Right hindlimb (tissue), 1 donor: Measurements from ENCODE around the gene COL23A1.
A peak's percentile ranks its signal among the peaks of the same experiment; 100 is the strongest.

Experiments used
- DNase-seq: peaks from one replicate; pipeline ENCODE4 v3.0.0-alpha.2; 2018

COL23A1 gene

DNA sequence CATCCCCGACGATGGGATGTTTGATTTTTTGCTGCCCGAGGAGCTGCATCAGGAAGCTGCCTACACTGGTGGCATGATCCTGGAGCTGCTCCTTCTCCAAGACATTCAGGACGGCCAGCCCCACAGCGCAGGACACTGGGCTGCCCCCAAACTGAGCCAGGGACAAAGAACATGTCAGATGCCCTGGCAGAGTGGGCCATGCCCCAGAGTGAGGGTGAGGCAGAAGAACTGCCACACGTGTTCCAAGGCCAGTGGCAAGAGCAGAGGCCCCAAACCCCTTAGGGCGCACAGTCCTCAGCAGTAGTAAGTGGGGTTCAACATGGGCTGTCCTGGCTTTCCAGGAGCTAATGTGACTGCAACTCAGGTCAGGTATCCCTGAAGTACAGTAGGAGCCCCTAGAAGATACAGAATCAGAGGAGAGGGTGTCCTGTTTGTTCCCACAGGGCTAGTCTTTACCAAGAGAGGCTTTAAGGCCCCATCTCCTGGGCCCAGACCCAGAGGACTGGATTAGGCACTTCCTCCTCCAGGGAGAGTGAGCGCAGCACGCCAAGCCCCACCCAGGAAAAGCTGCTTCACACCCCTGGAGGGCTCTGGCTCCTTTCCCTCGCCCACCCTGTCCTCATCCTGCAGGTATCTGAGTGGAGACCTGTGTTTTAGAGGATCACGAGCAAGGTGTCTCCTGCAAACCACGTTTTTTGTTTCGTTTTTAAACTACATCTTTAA, 374.8 kb downstream of the COL23A1 start:
- no peak for DNase-seq

DNA sequence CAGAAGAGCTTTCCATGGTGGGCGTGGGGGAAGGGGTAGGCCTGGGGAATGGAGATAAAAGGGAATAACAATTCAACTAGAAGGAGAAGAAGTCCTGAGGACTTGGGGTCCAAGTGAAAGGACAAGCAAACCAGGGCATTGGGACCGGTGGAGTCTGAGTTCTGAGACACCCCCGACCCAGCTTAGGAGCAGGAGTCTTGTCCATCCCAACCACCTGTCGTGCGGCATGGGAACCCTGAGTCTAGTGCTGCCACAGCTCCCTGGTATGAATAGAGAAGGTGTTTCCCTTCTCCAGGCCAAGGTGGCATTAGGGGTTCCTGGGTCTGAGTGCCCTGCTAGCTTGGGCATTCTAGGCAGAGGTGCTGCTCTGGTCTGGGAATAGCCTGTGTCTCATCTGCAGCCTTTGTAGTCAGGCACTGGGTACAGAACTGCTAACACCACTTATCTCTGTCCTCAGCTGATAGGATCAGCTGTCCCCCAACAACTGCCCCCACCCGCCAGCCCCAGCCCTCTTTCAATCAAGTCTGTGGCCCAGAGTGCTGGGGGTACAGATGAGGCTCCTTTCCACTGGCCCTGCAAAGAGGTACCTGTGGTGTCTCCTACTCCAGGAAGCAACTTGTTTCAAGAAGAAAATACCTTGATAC, 375.9 kb downstream of the COL23A1 start:
- DNase-seq = no peak

- DNase-seq = no peak
Observed at GRCh38 chr5:178213748-178214151, 376.4 kb downstream of the COL23A1 start.

DNA sequence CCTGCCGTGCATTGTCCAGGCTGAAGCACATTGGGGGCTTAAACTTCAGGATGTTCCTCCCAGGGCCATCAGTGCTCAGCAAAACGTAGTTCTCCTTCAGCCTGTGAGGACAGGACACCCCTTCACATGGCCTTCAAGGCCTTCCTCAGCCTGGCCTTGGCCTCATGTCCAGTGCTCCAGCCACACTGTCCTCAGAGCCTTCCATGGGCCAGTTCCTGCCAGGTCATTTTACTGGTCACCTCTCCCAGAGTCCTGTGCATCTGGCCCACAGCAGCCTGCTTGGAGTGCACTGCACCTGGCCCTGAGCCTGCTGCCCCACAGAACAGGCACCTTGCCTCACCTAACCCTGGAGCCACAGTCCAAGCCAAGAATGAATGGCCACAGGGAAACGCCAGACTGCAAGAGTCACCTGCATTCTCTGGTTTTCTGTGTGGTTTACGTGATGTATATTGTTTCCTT, 377.2 kb downstream of the COL23A1 start:
- no peak for DNase-seq

DNA sequence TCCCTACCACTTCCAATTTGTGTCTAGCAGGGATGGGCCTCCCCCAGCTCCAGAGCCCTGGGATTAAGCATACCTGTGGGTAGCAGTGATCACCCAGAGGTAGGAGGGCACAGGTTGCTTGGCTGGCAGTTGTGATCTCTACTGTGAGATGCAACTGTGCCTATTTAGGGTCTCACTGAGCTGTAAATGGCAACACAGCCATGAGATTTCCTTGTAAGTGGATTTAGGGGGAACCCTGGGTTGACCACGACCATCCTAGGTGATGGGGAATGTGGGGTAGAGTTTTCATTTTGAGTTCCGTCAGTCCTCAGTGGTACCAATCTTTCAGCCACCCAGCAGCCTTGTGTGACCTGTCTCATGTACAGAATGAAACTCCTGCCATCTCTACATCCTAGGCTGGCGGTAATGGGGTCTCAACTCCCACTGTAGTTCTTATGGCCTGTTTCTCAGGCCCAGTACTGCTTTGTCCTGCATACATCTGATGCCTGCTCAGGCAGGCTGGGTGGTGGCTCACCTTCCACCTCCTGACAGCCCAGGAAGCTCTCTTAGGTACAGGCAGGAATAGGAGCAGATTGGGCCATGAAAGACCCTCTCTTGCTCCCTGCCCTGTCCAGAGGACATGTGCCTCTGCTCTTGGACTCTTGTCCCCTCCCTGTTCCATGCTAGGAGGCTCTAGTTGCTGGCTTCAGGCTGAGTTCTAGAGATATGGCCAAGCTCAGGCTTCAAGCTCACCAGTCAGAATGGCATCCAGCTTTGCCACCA, 377.8 kb downstream of the COL23A1 start:
- DNase-seq = no peak

- no peak for DNase-seq
Observed at GRCh38 chr5:178211095-178212048, 378.8 kb downstream of the COL23A1 start.

- DNase-seq = no peak
Observed at GRCh38 chr5:178210686-178211085, 379.5 kb downstream of the COL23A1 start.

DNA sequence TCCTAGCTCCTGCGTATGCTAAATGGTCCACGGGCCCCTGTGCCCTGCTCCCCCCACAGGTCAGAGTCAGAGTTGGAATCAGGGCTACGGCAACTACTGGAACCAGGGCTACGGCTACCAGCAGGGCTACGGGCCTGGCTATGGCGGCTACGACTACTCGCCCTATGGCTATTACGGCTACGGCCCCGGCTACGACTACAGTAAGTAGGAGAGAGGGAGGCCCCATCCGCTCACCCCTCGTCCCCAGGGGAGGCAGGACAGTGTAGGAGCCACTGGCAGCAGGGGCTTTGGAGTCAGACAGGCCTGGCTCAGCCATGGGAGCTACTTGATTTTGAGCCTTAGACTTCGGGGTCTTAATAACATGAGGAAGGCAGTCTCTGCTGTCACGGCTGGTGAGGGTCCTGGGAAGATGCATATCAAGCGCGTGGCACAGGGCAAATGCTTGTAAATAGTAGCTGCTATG, 380.1 kb downstream of the COL23A1 start:
- DNase-seq = no peak

DNA sequence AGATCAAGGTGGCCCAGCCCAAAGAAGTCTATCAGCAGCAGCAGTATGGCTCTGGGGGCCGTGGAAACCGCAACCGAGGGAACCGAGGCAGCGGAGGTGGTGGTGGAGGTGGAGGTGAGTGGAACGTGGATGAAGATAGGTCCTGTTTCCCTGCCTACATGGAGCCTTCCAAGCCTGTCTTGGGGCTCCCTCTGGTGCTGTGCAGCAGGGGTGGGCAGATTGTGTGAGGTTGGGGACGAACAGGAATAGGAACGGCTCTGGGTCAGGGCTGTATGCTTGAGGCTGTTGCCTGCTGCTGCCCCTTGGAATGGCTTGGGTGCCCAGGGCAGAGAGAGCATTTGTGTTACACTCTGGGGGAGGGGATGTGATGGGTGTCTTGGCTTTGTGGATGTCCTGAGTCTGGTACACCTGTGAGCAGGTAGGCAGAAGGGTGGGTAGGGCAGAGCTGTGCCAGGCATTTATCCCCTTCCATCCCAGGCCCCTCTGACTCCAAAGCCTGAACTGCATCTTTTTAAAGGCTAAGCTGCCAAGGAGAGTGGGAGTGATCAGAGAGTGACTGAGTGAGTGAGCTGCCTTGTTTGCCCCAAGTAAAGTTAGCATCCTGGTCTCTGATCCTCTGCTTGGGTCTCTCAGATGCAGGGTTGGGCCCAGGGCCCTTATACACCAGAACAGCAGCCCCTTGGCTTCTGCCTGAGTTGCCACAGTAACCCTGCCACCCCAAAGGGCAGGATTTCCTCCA, 380.7 kb downstream of the COL23A1 start:
- DNase-seq = no peak

DNA sequence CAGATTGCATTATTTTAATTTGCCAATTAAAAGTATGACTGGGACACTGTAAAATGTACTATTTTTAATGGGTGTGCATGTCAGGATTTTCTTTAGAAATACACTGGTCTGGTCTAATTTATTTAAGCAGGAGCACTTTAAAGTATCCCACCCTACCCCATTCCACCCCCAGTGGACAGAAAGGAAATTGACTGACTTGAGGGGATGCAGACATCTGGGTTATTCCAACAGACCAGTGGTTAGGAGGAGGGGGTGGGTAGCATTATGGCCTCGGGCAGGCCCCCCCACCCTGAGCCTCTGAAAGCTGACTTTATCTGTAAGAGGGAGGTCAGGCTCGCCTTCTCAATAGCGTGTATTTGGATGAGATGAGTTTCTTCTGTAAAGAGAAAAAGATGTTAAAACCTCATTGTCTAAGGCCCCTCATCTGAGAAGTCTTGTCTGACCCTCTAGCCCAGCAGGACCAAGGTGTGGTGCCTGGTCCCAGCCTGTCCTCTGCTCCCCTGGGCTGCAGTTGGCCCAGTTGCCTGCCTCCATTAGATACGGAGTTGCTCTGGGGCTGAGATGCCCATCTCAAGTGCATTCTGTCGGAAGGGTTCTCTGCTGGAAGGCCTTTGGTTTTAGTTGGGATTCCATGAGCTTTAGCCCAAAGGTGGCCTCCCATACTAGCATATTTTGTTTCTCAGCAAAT, 381.5 kb downstream of the COL23A1 start:
- DNase-seq = no peak

GRCh38 chr5:178207917-178208280, 382.3 kb downstream of the COL23A1 start:
- no peak for DNase-seq

- DNase-seq = no peak
Observed at GRCh38 chr5:178207183-178207916, 382.8 kb downstream of the COL23A1 start.

DNA sequence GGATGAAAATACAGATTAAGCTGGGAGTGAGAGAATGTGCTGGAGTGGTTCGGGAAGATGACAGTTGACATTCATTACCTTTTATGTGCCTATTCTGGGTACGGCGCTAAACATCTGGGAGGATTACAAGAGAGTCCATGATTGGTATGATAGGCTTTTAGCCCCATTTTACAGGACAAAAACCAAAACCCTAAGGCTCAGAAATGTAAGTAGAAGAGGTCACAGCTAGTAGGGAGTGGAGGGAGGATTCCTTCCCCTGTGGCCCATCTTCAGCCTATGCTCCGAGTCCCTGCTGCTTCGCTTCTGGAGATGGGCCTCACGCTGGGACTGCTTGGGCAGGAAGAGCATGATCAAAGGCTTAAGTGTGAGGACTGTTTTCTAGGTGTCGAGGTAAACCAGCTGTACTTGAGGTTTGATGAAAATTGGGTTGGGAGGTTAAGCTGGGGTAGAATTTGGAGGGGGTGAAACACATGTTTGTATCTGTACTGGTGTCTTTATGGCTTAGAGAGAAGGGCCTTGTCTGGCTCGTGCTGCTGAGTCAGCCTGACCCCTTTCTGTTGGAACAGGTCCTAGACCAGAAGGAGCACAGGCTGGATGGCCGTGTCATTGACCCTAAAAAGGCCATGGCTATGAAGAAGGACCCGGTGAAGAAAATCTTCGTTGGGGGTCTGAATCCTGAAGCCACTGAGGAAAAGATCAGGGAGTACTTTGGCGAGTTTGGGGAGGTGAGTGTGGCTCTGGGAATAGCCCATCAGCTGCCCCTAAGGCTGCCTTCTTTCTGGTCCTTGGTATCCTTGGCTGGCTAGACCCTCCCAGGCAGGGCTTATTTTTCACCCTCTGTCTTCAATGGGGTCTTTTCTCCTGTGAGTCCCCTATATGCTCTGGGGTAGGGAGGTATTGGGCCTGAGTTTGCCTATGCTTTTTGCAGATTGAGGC, 383.8 kb downstream of the COL23A1 start:
- DNase-seq = no peak

GRCh38 chr5:178205749-178206047, 384.5 kb downstream of the COL23A1 start:
- no peak for DNase-seq

- DNase-seq = peak; percentile 81
Observed at GRCh38 chr5:178204935-178205748, 385.1 kb downstream of the COL23A1 start.

GRCh38 chr5:178204182-178204934, 385.8 kb downstream of the COL23A1 start, which contains the start of gene HNRNPAB:
HNRNPAB (plus strand) TSS chr5:178204533; CDS start chr5:178204838, 305 bp downstream.
- peak; percentile 96 for DNase-seq

DNA sequence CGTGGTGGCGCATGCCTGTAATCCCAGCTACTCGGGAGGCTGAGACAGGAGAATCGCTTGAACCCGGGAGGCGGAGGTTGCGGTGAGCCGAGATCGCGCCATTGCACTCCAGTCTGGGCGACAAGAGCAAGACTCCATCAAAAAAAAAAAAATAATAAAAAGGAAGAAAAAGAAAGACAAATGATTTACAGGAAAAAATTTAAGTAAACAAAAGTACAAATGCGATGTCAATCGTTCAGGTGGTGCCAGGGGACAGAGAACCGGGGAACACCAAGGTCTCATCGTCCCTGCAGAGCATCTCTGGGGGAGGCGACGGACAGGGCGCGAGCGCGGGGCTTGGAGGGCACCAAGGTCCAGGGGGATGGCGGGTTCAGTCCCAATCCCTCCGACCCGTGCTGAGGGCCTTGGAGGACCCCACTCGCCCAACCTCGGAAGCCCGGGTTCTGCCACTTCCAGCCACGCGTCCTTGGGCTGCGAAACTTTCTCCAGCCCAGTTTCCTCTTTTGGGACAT, 386.5 kb downstream of the COL23A1 start:
- DNase-seq = no peak
